ENCODE measurements around the gene RNF214. TPM values are rescaled to one million over a fixed set of nuclear protein-coding genes. Genes with fewer than 3 reads are reported as not detected.

Gene RNF214
- total RNA-seq, 4 donors from 2014 or later, result 5.0 to 10.5 (median 5.6) TPM

GRCh38 chr11:117198613-117199012 lies 33.9 kb upstream of the RNF214 start:
- H3K36me3 ChIP-seq, result peaks cover 0 to 32% (median 10%) of the 10 kb centered on the region in 3 donors
- no peaks in the 10 kb centered on the region for H3K27me3 ChIP-seq
- no peaks in the 10 kb centered on the region for H3K9me3 ChIP-seq
- 82% methylated on average over 3 of the region's 4 CpGs; no CpG with 5 or more reads in 1 of the 2 donors for WGBS, 2 donors
- H3K27ac ChIP-seq, result peak overlapping the region; percentile 50 to 93 (median 88)
- TF ChIP-seq, protein P1, sequence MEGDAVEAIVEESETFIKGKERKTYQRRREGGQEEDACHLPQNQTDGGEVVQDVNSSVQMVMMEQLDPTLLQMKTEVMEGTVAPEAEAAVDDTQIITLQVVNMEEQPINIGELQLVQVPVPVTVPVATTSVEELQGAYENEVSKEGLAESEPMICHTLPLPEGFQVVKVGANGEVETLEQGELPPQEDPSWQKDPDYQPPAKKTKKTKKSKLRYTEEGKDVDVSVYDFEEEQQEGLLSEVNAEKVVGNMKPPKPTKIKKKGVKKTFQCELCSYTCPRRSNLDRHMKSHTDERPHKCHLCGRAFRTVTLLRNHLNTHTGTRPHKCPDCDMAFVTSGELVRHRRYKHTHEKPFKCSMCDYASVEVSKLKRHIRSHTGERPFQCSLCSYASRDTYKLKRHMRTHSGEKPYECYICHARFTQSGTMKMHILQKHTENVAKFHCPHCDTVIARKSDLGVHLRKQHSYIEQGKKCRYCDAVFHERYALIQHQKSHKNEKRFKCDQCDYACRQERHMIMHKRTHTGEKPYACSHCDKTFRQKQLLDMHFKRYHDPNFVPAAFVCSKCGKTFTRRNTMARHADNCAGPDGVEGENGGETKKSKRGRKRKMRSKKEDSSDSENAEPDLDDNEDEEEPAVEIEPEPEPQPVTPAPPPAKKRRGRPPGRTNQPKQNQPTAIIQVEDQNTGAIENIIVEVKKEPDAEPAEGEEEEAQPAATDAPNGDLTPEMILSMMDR (IDR thresholded peaks at IDR 0.05), result no peak
- intact Hi-C loops (cut with DNase I), result no loop called here
- no peak for DNase-seq
- peaks cover 12 to 38% (median 14%) of the 10 kb centered on the region in 3 donors for H3K4me1 ChIP-seq
- H3K4me3 ChIP-seq, result peak overlapping the region in 3 of 4 donors; percentile 50 to 66 (median 52)

- no peak for DNase-seq
- Histone ChIP-seq H3K4me3 (peak within 1 kb of the TSS; percentile 27 to 66 (median 51)), H3K27ac (peak within 1 kb of the TSS; percentile 72 to 93 (median 88)), H3K9me3 (no peaks in the 10 kb centered on the region), H3K4me1 (peaks cover 12 to 44% (median 14%) of the 10 kb centered on the region in 3 donors), H3K36me3 (peaks cover 0 to 32% (median 10%) of the 10 kb centered on the region in 3 donors), H3K27me3 (no peaks in the 10 kb centered on the region)
- intact Hi-C loops (cut with DNase I), result no loop called here
- 33% methylated on average over 4 of the region's 34 CpGs; no CpG with 5 or more reads in 1 of the 2 donors for WGBS, 2 donors
- TF ChIP-seq, protein P1 (IDR thresholded peaks at IDR 0.05), result no peak
- peak in 2 of 4 donors; percentile 62 to 74 for TF ChIP-seq POLR2A (IDR thresholded peaks at IDR 0.05)
Measured at GRCh38 chr11:117199053-117199915, 33.2 kb upstream of the RNF214 start, which contains the start of gene TAGLN. Gene TAGLN, plus strand, starts transcription at chr11:117199370. Its CDS starts 3,644 bp downstream, at chr11:117203014.

GRCh38 chr11:117199916-117200812 lies 32.3 kb upstream of the RNF214 start:
- H3K9me3 ChIP-seq, result no peaks in the 10 kb centered on the region
- WGBS, 2 donors, result 0 to 47% methylated on average over 1 to 8 of the region's 13 CpGs
- peak overlapping the region; percentile 72 to 93 (median 88) for H3K27ac ChIP-seq
- H3K27me3 ChIP-seq, result no peaks in the 10 kb centered on the region
- intact Hi-C loops (cut with DNase I), result no loop called here
- DNase-seq, result no peak
- H3K4me1 ChIP-seq, result peaks cover 12 to 53% (median 14%) of the 10 kb centered on the region in 3 donors
- TF ChIP-seq, protein P1 (IDR thresholded peaks at IDR 0.05), result no peak
- peak in 1 of 4 donors; percentile 12 for TF ChIP-seq POLR2A (IDR thresholded peaks at IDR 0.05)
- H3K4me3 ChIP-seq, result peak overlapping the region; percentile 27 to 66 (median 51)
- peaks cover 0 to 37% (median 13%) of the 10 kb centered on the region in 3 donors for H3K36me3 ChIP-seq

- H3K4me3 ChIP-seq, result peak overlapping the region; percentile 27 to 66 (median 51)
- WGBS, 2 donors, result 94 to 100% methylated on average over 3 to 8 of the region's 12 CpGs
- H3K4me1 ChIP-seq, result peaks cover 12 to 58% (median 14%) of the 10 kb centered on the region in 3 donors
- no peaks in the 10 kb centered on the region for H3K27me3 ChIP-seq
- no peaks in the 10 kb centered on the region for H3K9me3 ChIP-seq
- intact Hi-C loops (cut with DNase I), result no loop called here
- DNase-seq, result no peak
- H3K36me3 ChIP-seq, result peaks cover 0 to 36% (median 17%) of the 10 kb centered on the region in 3 donors
- TF ChIP-seq, protein P1 (IDR thresholded peaks at IDR 0.05), result no peak
- TF ChIP-seq POLR2A (IDR thresholded peaks at IDR 0.05), result no peak
- H3K27ac ChIP-seq, result peak overlapping the region; percentile 72 to 93 (median 88)
Measured at GRCh38 chr11:117200813-117201657, 31.4 kb upstream of the RNF214 start.

Measured in esophagus squamous epithelium (tissue), 5 donors.